Small intestine (tissue), 7 donors: ENCODE data around the gene NDUFB10. TPM values are rescaled to one million over a fixed set of nuclear protein-coding genes. Genes with fewer than 3 reads are reported as not detected.

ENCODE experiments used
- DNase-seq, 2 donors: peaks; one replicate each; pipeline versions ENCODE4 v3.0.0 to v3.0.0-alpha.2; 2013
- FAIRE-seq: peaks from 2 replicates; lab custom pipeline; 2012; peaks lifted over from hg19 to GRCh38; lab: Jason Lieb, UNC
- H3K27ac ChIP-seq, 3 donors: one replicate each; pipeline ENCODE4 v1.5.1; 2013; ENCODE audit warnings: low read length in 2 of 3, mild to moderate bottlenecking in 2 of 3, control low read depth in 1 of 3, inconsistent platforms in 1 of 3, low read depth in 1 of 3, moderate library complexity in 1 of 3
- H3K27me3 ChIP-seq, 3 donors: one replicate each; pipeline ENCODE4 v1.6.1; 2013; ENCODE audit warnings: low read length in 3 of 3, inconsistent platforms in 1 of 3; ENCODE audit not compliant: control insufficient read depth in 3 of 3, insufficient read depth in 3 of 3
- H3K36me3 ChIP-seq, 3 donors: one replicate each; pipeline ENCODE4 v1.6.1; 2013; ENCODE audit warnings: low read length in 3 of 3, inconsistent platforms in 1 of 3, low read depth in 1 of 3, mild to moderate bottlenecking in 1 of 3, moderate library complexity in 1 of 3; ENCODE audit not compliant: control insufficient read depth in 3 of 3, insufficient read depth in 2 of 3
- H3K4me1 ChIP-seq, 3 donors: one replicate each; pipeline ENCODE4 v1.6.1; 2013; ENCODE audit warnings: low read length in 2 of 3, inconsistent platforms in 1 of 3, low read depth in 1 of 3, mild to moderate bottlenecking in 1 of 3, moderate library complexity in 1 of 3; ENCODE audit not compliant: control insufficient read depth in 3 of 3, insufficient read depth in 2 of 3
- H3K4me3 ChIP-seq, 3 donors: one replicate each; pipeline ENCODE4 v1.5.1; 2013; ENCODE audit warnings: low read length in 3 of 3, control low read depth in 1 of 3, inconsistent platforms in 1 of 3, low read depth in 1 of 3, mild to moderate bottlenecking in 1 of 3, moderate library complexity in 1 of 3
- H3K9me3 ChIP-seq, 2 donors: one replicate each; pipeline ENCODE4 v1.6.1; 2013; ENCODE audit warnings: low read depth in 1 of 2, low read length in 1 of 2; ENCODE audit not compliant: control insufficient read depth in 2 of 2, insufficient read depth in 1 of 2
- WGBS, 3 donors: extraction: QIAGEN DNeasy Blood & Tissue Kit; methylation state at CpG; one replicate each; pipeline ENCODE4 v1.1.7; 2013; 5-methylcytosine and 5-hydroxymethylcytosine counted together
- polyA plus RNA-seq, 4 donors: library from polyadenylated mRNA; stranded (reverse) in 3 of 4; unstranded in 1 of 4; fragments of 200-250 nt in 3 of 4; fragments of 120-200 nt in 1 of 4; gene quantifications; one replicate each; pipeline versions ENCODE4 v1.2.1 to v1.2.3, GENCODE V29; 2013
- donor health status: healthy with polysubstance abuse.
- donor health status: control.
- donor health status: control.
- donor health status: Bipolar disorder and iron deficiency.
- donor health status: healthy.

Gene NDUFB10
- polyA plus RNA-seq, 4 donors = 132 to 544 (median 376) TPM

GRCh38 chr16:1987198-1987597 lies 27.9 kb downstream of the NDUFB10 start:
- H3K27me3 ChIP-seq = peaks cover 3 to 45% (median 15%) of the 10 kb centered on the region in 3 donors
- no peak for FAIRE-seq
- peaks cover 2 to 29% (median 2%) of the 10 kb centered on the region in 3 donors for H3K36me3 ChIP-seq
- peaks cover 0 to 51% (median 3%) of the 10 kb centered on the region in 3 donors for H3K4me1 ChIP-seq
- DNase-seq = no peak
- H3K27ac ChIP-seq = no peak overlapping the region
- H3K9me3 ChIP-seq = peaks cover 0 to 3% of the 10 kb centered on the region in 2 donors
- H3K4me3 ChIP-seq = no peak overlapping the region
- WGBS, 3 donors = 89 to 95% (median 92%) methylated on average over 9 to 10 of the region's 10 CpGs

GRCh38 chr16:1989209-1990100 lies 30.1 kb downstream of the NDUFB10 start, which contains the start of gene SYNGR3:
TSS of gene SYNGR3 (plus strand) at chr16:1989970. CDS start at chr16:1990103, 133 bp downstream.
- peaks cover 0 to 40% (median 0%) of the 10 kb centered on the region in 3 donors for H3K4me1 ChIP-seq
- peak; percentile 30 to 36 for DNase-seq
- peaks cover 3 to 35% (median 15%) of the 10 kb centered on the region in 3 donors for H3K27me3 ChIP-seq
- FAIRE-seq = no peak
- 5 to 10% (median 5%) methylated on average over 23 to 67 of the region's 67 CpGs for WGBS, 3 donors
- H3K4me3 ChIP-seq = peak within 1 kb of the TSS; percentile 22 to 35 (median 23)
- H3K36me3 ChIP-seq = peaks cover 2 to 32% (median 2%) of the 10 kb centered on the region in 3 donors
- H3K27ac ChIP-seq = peak within 1 kb of the TSS in 1 of 3 donors; percentile 41
- H3K9me3 ChIP-seq = peaks cover 0 to 7% of the 10 kb centered on the region in 2 donors

DNA sequence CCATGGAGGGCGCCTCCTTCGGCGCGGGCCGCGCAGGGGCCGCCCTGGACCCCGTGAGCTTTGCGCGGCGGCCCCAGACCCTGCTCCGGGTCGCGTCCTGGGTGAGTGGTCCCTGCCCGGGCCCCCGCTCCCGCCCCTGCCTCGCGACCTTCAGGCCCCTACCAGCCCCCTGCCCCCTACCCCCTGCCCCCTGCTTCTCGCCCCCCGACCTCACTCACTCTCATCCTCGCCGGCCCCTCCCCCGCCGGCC lies 30.7 kb downstream of the NDUFB10 start:
- DNase-seq (no peak), FAIRE-seq (no peak)
- Histone ChIP-seq H3K36me3 (peaks cover 2 to 30% (median 2%) of the 10 kb centered on the region in 3 donors), H3K4me1 (peaks cover 0 to 37% (median 0%) of the 10 kb centered on the region in 3 donors), H3K27me3 (peaks cover 3 to 35% (median 15%) of the 10 kb centered on the region in 3 donors), H3K4me3 (peak overlapping the region in 2 of 3 donors; percentile 22 to 35), H3K27ac (no peak overlapping the region), H3K9me3 (peaks cover 0 to 7% of the 10 kb centered on the region in 2 donors)
- 0 to 2% (median 0%) methylated on average over 3 to 25 of the region's 25 CpGs for WGBS, 3 donors

GRCh38 chr16:1990351-1991134 lies 31.2 kb downstream of the NDUFB10 start:
- 0 to 2% (median 2%) methylated on average over 35 to 50 of the region's 50 CpGs for WGBS, 3 donors
- peak; percentile 40 to 53 for DNase-seq
- Histone ChIP-seq H3K9me3 (peaks cover 0 to 7% of the 10 kb centered on the region in 2 donors), H3K4me1 (peaks cover 0 to 32% (median 0%) of the 10 kb centered on the region in 3 donors), H3K36me3 (peaks cover 2 to 30% (median 5%) of the 10 kb centered on the region in 3 donors), H3K27ac (peak overlapping the region in 1 of 3 donors; percentile 41), H3K27me3 (peaks cover 3 to 35% (median 15%) of the 10 kb centered on the region in 3 donors), H3K4me3 (peak overlapping the region; percentile 22 to 35 (median 23))
- FAIRE-seq = no peak

DNA sequence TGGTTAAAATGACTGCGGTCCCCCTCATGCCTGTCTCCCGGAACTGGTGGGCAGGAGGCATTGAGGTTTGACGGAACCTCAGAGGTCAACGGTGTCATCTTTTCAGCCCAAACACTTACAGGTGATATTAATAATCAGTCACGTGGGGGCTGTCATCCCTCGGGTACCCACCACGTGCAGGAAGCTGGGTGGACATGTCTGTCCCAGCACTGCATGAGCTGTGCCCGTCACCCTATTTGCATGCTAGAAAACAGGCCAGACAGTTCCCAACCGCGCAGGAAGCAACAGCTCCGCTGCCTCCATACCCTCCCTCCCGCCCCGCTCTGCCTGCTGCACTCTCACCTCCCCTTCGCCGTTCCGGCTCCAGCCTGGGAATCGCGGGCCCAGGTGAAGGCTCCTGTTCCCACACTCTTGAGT lies 31.8 kb downstream of the NDUFB10 start:
- WGBS, 3 donors = 5 to 8% (median 7%) methylated on average over 18 of the region's 18 CpGs
- Histone ChIP-seq H3K27me3 (peaks cover 3 to 35% (median 15%) of the 10 kb centered on the region in 3 donors), H3K36me3 (peaks cover 2 to 26% (median 5%) of the 10 kb centered on the region in 3 donors), H3K4me1 (peaks cover 0 to 26% (median 0%) of the 10 kb centered on the region in 3 donors), H3K4me3 (peak overlapping the region in 1 of 3 donors; percentile 36), H3K9me3 (peaks cover 0 to 7% of the 10 kb centered on the region in 2 donors), H3K27ac (peak overlapping the region in 1 of 3 donors; percentile 77)
- DNase-seq (peak; percentile 34 to 38), FAIRE-seq (no peak)

DNA sequence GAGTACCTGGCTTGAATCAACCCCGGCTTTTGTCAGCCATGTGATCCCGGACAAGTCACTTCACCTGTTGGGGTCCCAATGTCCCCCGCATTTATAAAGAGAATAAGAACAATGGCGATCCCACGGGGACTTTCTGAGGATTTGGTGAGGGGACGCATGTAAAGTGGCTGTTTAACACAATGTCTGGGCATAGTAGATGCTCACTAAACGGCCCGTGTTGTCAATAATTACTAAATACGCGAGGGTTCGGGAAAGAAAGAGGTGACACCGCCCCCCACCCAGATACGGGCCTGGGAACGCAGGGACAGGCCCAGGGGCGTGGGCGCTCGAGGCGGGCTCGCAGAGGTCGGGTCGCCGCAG lies 32.2 kb downstream of the NDUFB10 start:
- DNase-seq (no peak), FAIRE-seq (no peak)
- Histone ChIP-seq H3K27me3 (peaks cover 3 to 35% (median 15%) of the 10 kb centered on the region in 3 donors), H3K4me1 (peaks cover 0 to 22% (median 0%) of the 10 kb centered on the region in 3 donors), H3K36me3 (peaks cover 0 to 23% (median 5%) of the 10 kb centered on the region in 3 donors), H3K27ac (peak overlapping the region in 2 of 3 donors; percentile 63 to 77), H3K9me3 (peaks cover 0 to 7% of the 10 kb centered on the region in 2 donors), H3K4me3 (peak overlapping the region in 1 of 3 donors; percentile 36)
- WGBS, 3 donors = 12 to 17% (median 13%) methylated on average over 14 to 22 of the region's 22 CpGs

- DNase-seq (peak; percentile 93), FAIRE-seq (no peak)
- H3K27me3 ChIP-seq = peaks cover 3 to 35% (median 15%) of the 10 kb centered on the region in 3 donors
- peak overlapping the region in 2 of 3 donors; percentile 63 to 77 for H3K27ac ChIP-seq
- peaks cover 0 to 7% of the 10 kb centered on the region in 2 donors for H3K9me3 ChIP-seq
- H3K4me3 ChIP-seq = peak overlapping the region in 1 of 3 donors; percentile 36
- peaks cover 0 to 23% (median 3%) of the 10 kb centered on the region in 3 donors for H3K36me3 ChIP-seq
- WGBS, 3 donors = 3 to 14% (median 12%) methylated on average over 55 to 96 of the region's 96 CpGs
- H3K4me1 ChIP-seq = peaks cover 0 to 21% (median 0%) of the 10 kb centered on the region in 3 donors
Observed at GRCh38 chr16:1991948-1992703, 32.8 kb downstream of the NDUFB10 start.
